A549 (cell line): ENCODE measurements around the gene OPA1. TPM values are rescaled to one million over a fixed set of nuclear protein-coding genes. Genes with fewer than 3 reads are reported as not detected.

Source experiments
- ATAC-seq, 2 experiments: fragments of 200-7000 bp in 1 of 2; fragments of >200 bp in 1 of 2; cut with Nextera tagmentation in 1 of 2; cut with Tn5 transposase in 1 of 2; 3 replicates each; pipeline versions ENCODE4 v1.8.0 to v1.9.1; 2018 to 2020; ENCODE audit warnings: mild to moderate bottlenecking in 1 of 2, moderate library complexity in 1 of 2
- CTCF ChIA-PET: fragments of 300-600 bp; sonication (Branson Sonifier 250); formaldehyde crosslinking; extraction: SDS; loops from one replicate; lab custom pipeline; 2021; ENCODE audit warnings: antibody characterized with exemption, inconsistent platforms; lab: Yijun Ruan, JAX
- POLR2A ChIA-PET: fragments of 350-600 bp; formaldehyde crosslinking; extraction: SDS; loops from one replicate; lab custom pipeline; 2021; ENCODE audit warnings: antibody characterized with exemption, inconsistent platforms; lab: Yijun Ruan, JAX
- DNase-seq, 2 experiments: peaks; one replicate each; pipeline versions ENCODE4 v3.0.0 to v3.0.0-alpha.2; 2011 to 2016; ENCODE audit warnings: low read depth in 1 of 2, low spot score in 1 of 2
- FAIRE-seq: peaks from 2 replicates; lab custom pipeline; 2011; peaks lifted over from hg19 to GRCh38; lab: Jason Lieb, UNC
- H3K27ac ChIP-seq, 2 experiments: fragments of >200 bp; sonication (Bioruptor Twin); formaldehyde crosslinking; 3 replicates each; pipeline ENCODE4 v1.5.1; 2016 to 2017
- H3K4me1 ChIP-seq: fragments of >200 bp; sonication (Bioruptor Twin); formaldehyde crosslinking; 3 replicates; pipeline ENCODE4 v1.6.1; 2016
- H3K4me2 ChIP-seq: fragments of >200 bp; sonication (Bioruptor Twin); formaldehyde crosslinking; 3 replicates; pipeline ENCODE4 v1.6.1; 2016
- H3K4me3 ChIP-seq: fragments of >200 bp; sonication (Bioruptor Twin); formaldehyde crosslinking; 3 replicates; pipeline ENCODE4 v1.5.1; 2016
- H3K9me3 ChIP-seq: fragments of >200 bp; sonication (Bioruptor Twin); formaldehyde crosslinking; 3 replicates; pipeline ENCODE4 v1.6.1; 2016
- BCL3 ChIP-seq: fragments of >200 bp; sonication (Bioruptor Twin); formaldehyde crosslinking; IDR thresholded peaks from 3 replicates; pipeline ENCODE4 v1.6.1; 2016
- CBX8 ChIP-seq: fragments of 200-600 bp; sonication (generic); IDR thresholded peaks from 2 replicates; pipeline ENCODE4 v1.6.1; 2016
- CHD4 ChIP-seq: fragments of 200-600 bp; sonication (generic); IDR thresholded peaks from 2 replicates; pipeline ENCODE4 v1.6.1; 2016; ENCODE audit warnings: antibody characterized with exemption, mild to moderate bottlenecking, borderline replicate concordance
- CTCF ChIP-seq: fragments of >200 bp; sonication (Bioruptor Twin); formaldehyde crosslinking; IDR thresholded peaks from 3 replicates; pipeline ENCODE4 v1.5.1; 2016
- EHF ChIP-seq: fragments of 250-450 bp; sonication (Bioruptor Pico); IDR thresholded peaks from 2 replicates; pipeline ENCODE4 v1.5.0; 2020; ENCODE audit warnings: mild to moderate bottlenecking
- EHMT2 ChIP-seq: fragments of 200-600 bp; sonication (generic); IDR thresholded peaks from 2 replicates; pipeline ENCODE4 v1.6.1; 2016; ENCODE audit warnings: antibody characterized with exemption, low read depth, mild to moderate bottlenecking, moderate library complexity
- FOSB ChIP-seq: fragments of 250-450 bp; sonication (Bioruptor Pico); IDR thresholded peaks from 2 replicates; pipeline ENCODE4 v1.5.0; 2020; ENCODE audit warnings: mild to moderate bottlenecking, moderate library complexity
- GATA3 ChIP-seq: IDR thresholded peaks from 2 replicates; pipeline ENCODE4 v1.6.1; 2012; ENCODE audit warnings: borderline replicate concordance
- HDAC2 ChIP-seq: fragments of 200-600 bp; sonication (generic); IDR thresholded peaks from 2 replicates; pipeline ENCODE4 v1.6.1; 2016
- HES2 ChIP-seq: fragments of >200 bp; sonication (Bioruptor Twin); formaldehyde crosslinking; IDR thresholded peaks from 2 replicates; pipeline ENCODE4 v1.6.1; 2016
- HEYL ChIP-seq: fragments of 250-450 bp; sonication (Bioruptor Pico); IDR thresholded peaks from 2 replicates; pipeline ENCODE4 v1.8.0; 2021; ENCODE audit warnings: mild to moderate bottlenecking, moderate library complexity
- HMGXB4 ChIP-seq: fragments of 250-450 bp; sonication (Bioruptor Pico); IDR thresholded peaks from 2 replicates; pipeline ENCODE4 v1.5.0; 2021; ENCODE audit warnings: mild to moderate bottlenecking, moderate library complexity, borderline replicate concordance
- HOXB13 ChIP-seq: fragments of 250-450 bp; sonication (Bioruptor Pico); IDR thresholded peaks from 2 replicates; pipeline ENCODE4 v1.5.0; 2020; ENCODE audit warnings: low read depth, mild to moderate bottlenecking, moderate library complexity
- JUN ChIP-seq, 2 experiments: fragments of >200 bp; sonication (Bioruptor Twin); formaldehyde crosslinking; IDR thresholded peaks; 2 replicates in 1 of 2; 3 replicates in 1 of 2; pipeline ENCODE4 v1.6.1; 2016 to 2017
- KDM5A ChIP-seq: fragments of 200-600 bp; sonication (generic); IDR thresholded peaks from 2 replicates; pipeline ENCODE4 v1.6.1; 2016; ENCODE audit warnings: antibody characterized with exemption, mild to moderate bottlenecking
- MAFK ChIP-seq: fragments of 450-650 bp; IDR thresholded peaks from 2 replicates; pipeline ENCODE4 v1.6.1; 2014; ENCODE audit not compliant: partially characterized antibody
- MAZ ChIP-seq: fragments of 150-350 bp; IDR thresholded peaks from 2 replicates; pipeline ENCODE4 v1.6.1; 2014; ENCODE audit warnings: antibody characterized with exemption, low read depth, low read length, borderline replicate concordance
- MYC ChIP-seq: IDR thresholded peaks from 2 replicates; pipeline ENCODE4 v1.6.1; 2012; ENCODE audit warnings: mild to moderate bottlenecking, inconsistent platforms, low read length, improper control_type of control experiment, borderline replicate concordance
- NFE2L2 ChIP-seq: fragments of 150-350 bp; conservative IDR thresholded peaks from 2 replicates; pipeline ENCODE4 v1.6.1; 2014; ENCODE audit warnings: low read length
- PBX3 ChIP-seq: IDR thresholded peaks from 2 replicates; pipeline ENCODE4 v1.6.1; 2012
- POLR2A ChIP-seq: IDR thresholded peaks from 2 replicates; pipeline ENCODE4 v1.6.1; 2012; ENCODE audit warnings: mild to moderate bottlenecking, low read length
- RAD21 ChIP-seq, 2 experiments: fragments of >200 bp in 1 of 2; sonication (Bioruptor Twin) in 1 of 2; formaldehyde crosslinking in 1 of 2; IDR thresholded peaks in 1 of 2; conservative IDR thresholded peaks in 1 of 2; 2 replicates in 1 of 2; 3 replicates in 1 of 2; pipeline ENCODE4 v1.6.1; 2012 to 2018; ENCODE audit warnings: inconsistent platforms in 1 of 2
- RARB ChIP-seq: fragments of 250-450 bp; sonication (Bioruptor Pico); IDR thresholded peaks from 2 replicates; pipeline ENCODE4 v1.8.0; 2021; ENCODE audit warnings: mild to moderate bottlenecking, moderate library complexity
- REST ChIP-seq: fragments of 200-600 bp; sonication (generic); IDR thresholded peaks from 2 replicates; pipeline ENCODE4 v1.6.1; 2016; ENCODE audit warnings: antibody characterized with exemption, mild to moderate bottlenecking, moderate library complexity
- RNF2 ChIP-seq: fragments of 200-600 bp; sonication (generic); IDR thresholded peaks from 2 replicates; pipeline ENCODE4 v1.6.1; 2016; ENCODE audit warnings: low read depth, mild to moderate bottlenecking, antibody characterized with exemption, moderate library complexity, borderline replicate concordance
- SMC3 ChIP-seq: fragments of >200 bp; sonication (Bioruptor Twin); formaldehyde crosslinking; IDR thresholded peaks from 3 replicates; pipeline ENCODE4 v1.6.1; 2018; ENCODE audit warnings: inconsistent platforms
- TFCP2L1 ChIP-seq: fragments of 250-450 bp; sonication (Bioruptor Pico); IDR thresholded peaks from 2 replicates; pipeline ENCODE4 v1.5.0; 2021; ENCODE audit warnings: mild to moderate bottlenecking
- ZFP36 ChIP-seq: fragments of 450-650 bp; IDR thresholded peaks from 2 replicates; pipeline ENCODE4 v1.6.1; 2014; ENCODE audit warnings: borderline replicate concordance; ENCODE audit not compliant: partially characterized antibody
- ZNF302 ChIP-seq: fragments of 250-450 bp; sonication (Bioruptor Pico); IDR thresholded peaks from 2 replicates; pipeline ENCODE4 v1.9.0; 2021; ENCODE audit warnings: inconsistent platforms, mild to moderate bottlenecking, moderate library complexity
- WGBS: methylation state at CpG from one replicate; pipeline ENCODE4 v1.1.6; 2017; ENCODE audit errors: missing lambda C conversion rate; 5-methylcytosine and 5-hydroxymethylcytosine counted together
- polyA plus RNA-seq, 4 experiments: library from polyadenylated mRNA; depleted of rRNA in 3 of 4; stranded (reverse); fragments of >200 nt; fragmentation: RNase III in 1 of 4; extraction: RNeasy Plus Mini Kit Qiagen cat#74134 plus additional on column Dnase treatment in 1 of 4; gene quantifications; 2 replicates in 3 of 4; 3 replicates in 1 of 4; pipeline ENCODE4 v1.2.3, GENCODE V29; 2011 to 2017

The OPA1 gene
- polyA plus RNA-seq, 2 of the 4 experiments (the other 2 are of a cell fraction), result 31.7 to 54.4 TPM

- H3K4me1 ChIP-seq, result no peaks in the 10 kb centered on the region
- no peak overlapping the region for H3K4me3 ChIP-seq
- 78% methylated on average over 7 of the region's 7 CpGs for WGBS
- CTCF ChIA-PET, result no interaction called here
- DNase-seq (no peak), ATAC-seq (no peak)
- POLR2A ChIA-PET, result no interaction called here
- H3K27ac ChIP-seq, result no peak overlapping the region
- peaks cover 8% of the 10 kb centered on the region; the same call in 1 of the 3 replicates for H3K9me3 ChIP-seq
- no peak for TF ChIP-seq CHD4
- no peak for TF ChIP-seq HEYL
- no peak for TF ChIP-seq RARB (CRISPR knock-in tag)
- no peak for TF ChIP-seq JUN (IDR thresholded peaks at IDR 0.05)
- no peak for TF ChIP-seq ZFP36
- TF ChIP-seq EHF (CRISPR knock-in tag), result no peak
- TF ChIP-seq BCL3, result no peak
- TF ChIP-seq CTCF, result no peak
- no peak for TF ChIP-seq HDAC2
- no peak for TF ChIP-seq MYC
- TF ChIP-seq RAD21 (conservative IDR thresholded peaks at IDR 0.05 in 1 of 2, IDR thresholded peaks at IDR 0.05 in 1 of 2), result no peak
- no peak for TF ChIP-seq PBX3
- TF ChIP-seq GATA3, result no peak
- no peak for TF ChIP-seq TFCP2L1 (CRISPR knock-in tag)
- TF ChIP-seq HOXB13 (CRISPR knock-in tag), result no peak
- no peak for TF ChIP-seq SMC3
- TF ChIP-seq, all 56 proteins: peak for 0
- no peak for FAIRE-seq
- no peak overlapping the region for H3K4me2 ChIP-seq
Observed at GRCh38 chr3:193719735-193720134, 126.7 kb downstream of the OPA1 start.

GRCh38 chr3:193720169-193720568 is 127.2 kb downstream of the OPA1 start:
- CTCF ChIA-PET, result no interaction called here
- no peak overlapping the region for H3K4me2 ChIP-seq
- H3K27ac ChIP-seq, result no peak overlapping the region
- WGBS, result 34% methylated on average over 3 of the region's 3 CpGs
- no peaks in the 10 kb centered on the region for H3K4me1 ChIP-seq
- ATAC-seq (no peak), DNase-seq (no peak), FAIRE-seq (no peak)
- H3K9me3 ChIP-seq, result peaks cover 6% of the 10 kb centered on the region; the same call in 1 of the 3 replicates
- POLR2A ChIA-PET, result no interaction called here
- no peak overlapping the region for H3K4me3 ChIP-seq
- TF ChIP-seq HMGXB4 (no peak), NFE2L2 (no peak), HOXB13 (CRISPR knock-in tag) (no peak), HDAC2 (no peak), REST (no peak), RARB (CRISPR knock-in tag) (no peak), MAZ (no peak), RNF2 (no peak), MAFK (no peak), EHMT2 (no peak), KDM5A (no peak), HES2 (no peak), ZNF302 (CRISPR knock-in tag) (no peak), CBX8 (no peak), FOSB (CRISPR knock-in tag) (no peak), POLR2A (no peak)
